ENCODE measurements around the gene KRT84. TPM values are rescaled to one million over a fixed set of nuclear protein-coding genes. Genes with fewer than 3 reads are reported as not detected.

The KRT84 gene
- polyA plus RNA-seq, 3 donors = not detected

DNA sequence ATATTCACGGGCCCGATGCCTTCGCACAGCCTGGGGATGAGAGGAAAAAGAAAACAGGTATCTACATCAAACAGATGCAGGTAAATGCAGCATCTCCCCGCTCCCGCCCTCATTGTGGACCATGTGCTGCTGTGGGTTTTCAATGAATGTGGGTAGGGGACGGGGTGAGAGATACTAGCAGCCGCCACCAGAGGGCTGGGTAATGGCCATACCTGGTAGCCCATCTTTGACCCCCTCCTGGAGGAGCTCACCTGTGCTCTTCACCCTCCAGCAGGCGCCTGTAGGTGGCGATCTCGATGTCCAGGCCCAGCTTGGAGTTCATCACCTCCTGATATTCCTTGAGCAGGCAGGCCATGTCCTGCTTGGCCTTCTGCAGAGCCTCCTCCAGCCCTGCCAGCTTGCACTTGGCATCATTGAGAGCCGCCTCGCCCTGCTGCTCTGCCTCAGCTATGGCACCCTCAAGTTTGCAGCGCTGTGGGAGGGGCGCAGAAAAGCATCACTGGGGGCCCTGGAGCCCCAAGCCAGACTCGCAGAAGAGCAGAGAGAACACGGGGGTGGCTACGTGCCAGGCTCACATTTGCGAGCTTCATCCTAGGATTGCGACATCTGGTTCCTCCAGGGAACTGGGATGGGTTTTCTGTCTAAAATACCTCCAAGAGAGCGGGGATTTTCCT lies 10.4 kb upstream of the KRT84 start:
- Mint-ChIP-seq H3K27ac (no peak overlapping the region), H3K36me3 (no peaks in the 10 kb centered on the region), H3K9me3 (peaks cover 0 to 2% (median 0%) of the 10 kb centered on the region in 7 donors), H3K4me3 (no peak overlapping the region), H3K4me1 (no peaks in the 10 kb centered on the region), H3K27me3 (ENCODE audit: low read depth in 3 of 3) (peaks cover 2 to 12% (median 4%) of the 10 kb centered on the region in 3 donors)
- Histone ChIP-seq H3K4me1 (ENCODE audit: control insufficient read depth in 1 of 2, insufficient read depth in 2 of 2, low read length in 2 of 2) (no peaks in the 10 kb centered on the region), H3K9ac (ENCODE audit: insufficient read depth, low read length, poor library complexity, severe bottlenecking) (no peak overlapping the region), H4K20me1 (ENCODE audit: insufficient read depth, low read length) (no peaks in the 10 kb centered on the region), H3K4me2 (replicated peaks; ENCODE audit: extremely low read depth, low read length, poor library complexity, severe bottlenecking) (no peak overlapping the region), H3K79me2 (ENCODE audit: insufficient read depth, low read length) (no peaks in the 10 kb centered on the region), H3K27ac (ENCODE audit: low read depth in 1 of 2, low read length in 2 of 2) (no peak overlapping the region), H2AFZ (ENCODE audit: insufficient read depth, low read depth, low read length, poor library complexity, severe bottlenecking) (no peak overlapping the region), H3K4me3 (replicated peaks in 1 of 3; ENCODE audit: low read depth in 2 of 3, low read length in 3 of 3) (no peak overlapping the region), H3K36me3 (replicated peaks in 1 of 2; ENCODE audit: control insufficient read depth in 1 of 2, insufficient read depth in 2 of 2, low read length in 2 of 2) (no peaks in the 10 kb centered on the region), H3K9me3 (replicated peaks in 1 of 2; ENCODE audit: control insufficient read depth in 1 of 2, insufficient read depth in 1 of 2, low read length in 2 of 2) (no peaks in the 10 kb centered on the region), H3K27me3 (ENCODE audit: control insufficient read depth in 2 of 2, insufficient read depth in 2 of 2, low read length in 2 of 2) (no peaks in the 10 kb centered on the region)
- 72% methylated on average over 19 of the region's 20 CpGs for WGBS (ENCODE audit: insufficient coverage)
- intact Hi-C loops (cut with micrococcal nuclease) = no loop called here
- DNase-seq = no peak
- TF ChIP-seq, protein P1, sequence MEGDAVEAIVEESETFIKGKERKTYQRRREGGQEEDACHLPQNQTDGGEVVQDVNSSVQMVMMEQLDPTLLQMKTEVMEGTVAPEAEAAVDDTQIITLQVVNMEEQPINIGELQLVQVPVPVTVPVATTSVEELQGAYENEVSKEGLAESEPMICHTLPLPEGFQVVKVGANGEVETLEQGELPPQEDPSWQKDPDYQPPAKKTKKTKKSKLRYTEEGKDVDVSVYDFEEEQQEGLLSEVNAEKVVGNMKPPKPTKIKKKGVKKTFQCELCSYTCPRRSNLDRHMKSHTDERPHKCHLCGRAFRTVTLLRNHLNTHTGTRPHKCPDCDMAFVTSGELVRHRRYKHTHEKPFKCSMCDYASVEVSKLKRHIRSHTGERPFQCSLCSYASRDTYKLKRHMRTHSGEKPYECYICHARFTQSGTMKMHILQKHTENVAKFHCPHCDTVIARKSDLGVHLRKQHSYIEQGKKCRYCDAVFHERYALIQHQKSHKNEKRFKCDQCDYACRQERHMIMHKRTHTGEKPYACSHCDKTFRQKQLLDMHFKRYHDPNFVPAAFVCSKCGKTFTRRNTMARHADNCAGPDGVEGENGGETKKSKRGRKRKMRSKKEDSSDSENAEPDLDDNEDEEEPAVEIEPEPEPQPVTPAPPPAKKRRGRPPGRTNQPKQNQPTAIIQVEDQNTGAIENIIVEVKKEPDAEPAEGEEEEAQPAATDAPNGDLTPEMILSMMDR (IDR thresholded peaks at IDR 0.05) = peak; percentile 14

DNA sequence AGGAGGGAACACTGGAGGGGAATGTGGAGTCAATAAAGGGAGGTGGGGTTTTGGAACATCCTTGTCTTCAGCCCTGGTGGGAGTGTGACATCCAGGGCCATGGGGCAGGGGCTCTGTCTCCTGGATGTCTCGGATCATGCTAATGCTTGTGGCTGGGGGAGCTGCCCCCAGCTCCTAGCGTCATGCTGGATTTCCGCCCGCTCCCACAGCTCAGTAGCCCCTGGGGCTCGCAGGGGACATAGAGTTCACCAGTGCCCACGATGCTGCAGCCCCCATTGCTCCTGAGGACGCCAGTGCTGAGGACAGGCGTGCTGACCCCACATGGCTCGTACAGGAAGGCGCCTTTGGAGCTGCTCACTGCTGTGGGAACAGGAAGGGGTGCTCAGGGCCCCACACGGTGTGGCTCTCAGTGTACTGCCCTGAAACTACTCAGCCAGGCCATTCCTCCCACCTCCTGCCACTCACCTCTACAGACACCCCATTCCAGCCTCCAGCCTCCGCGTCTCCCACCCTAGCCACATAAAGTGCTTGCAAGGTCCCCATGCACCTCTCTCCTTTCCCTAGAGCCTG lies 9.5 kb upstream of the KRT84 start:
- TF ChIP-seq, protein P1 (IDR thresholded peaks at IDR 0.05) = no peak
- Histone ChIP-seq H3K27me3 (ENCODE audit: control insufficient read depth in 2 of 2, insufficient read depth in 2 of 2, low read length in 2 of 2) (no peaks in the 10 kb centered on the region), H3K4me2 (replicated peaks; ENCODE audit: extremely low read depth, low read length, poor library complexity, severe bottlenecking) (no peak overlapping the region), H3K4me1 (ENCODE audit: control insufficient read depth in 1 of 2, insufficient read depth in 2 of 2, low read length in 2 of 2) (no peaks in the 10 kb centered on the region), H3K4me3 (replicated peaks in 1 of 3; ENCODE audit: low read depth in 2 of 3, low read length in 3 of 3) (no peak overlapping the region), H3K9ac (ENCODE audit: insufficient read depth, low read length, poor library complexity, severe bottlenecking) (no peak overlapping the region), H3K27ac (ENCODE audit: low read depth in 1 of 2, low read length in 2 of 2) (no peak overlapping the region), H3K9me3 (replicated peaks in 1 of 2; ENCODE audit: control insufficient read depth in 1 of 2, insufficient read depth in 1 of 2, low read length in 2 of 2) (no peaks in the 10 kb centered on the region), H3K79me2 (ENCODE audit: insufficient read depth, low read length) (no peaks in the 10 kb centered on the region), H4K20me1 (ENCODE audit: insufficient read depth, low read length) (no peaks in the 10 kb centered on the region), H2AFZ (ENCODE audit: insufficient read depth, low read depth, low read length, poor library complexity, severe bottlenecking) (no peak overlapping the region), H3K36me3 (replicated peaks in 1 of 2; ENCODE audit: control insufficient read depth in 1 of 2, insufficient read depth in 2 of 2, low read length in 2 of 2) (no peaks in the 10 kb centered on the region)
- intact Hi-C loops (cut with micrococcal nuclease) = no loop called here
- Mint-ChIP-seq H3K9me3 (peaks cover 0 to 2% (median 0%) of the 10 kb centered on the region in 7 donors), H3K27ac (peak overlapping the region in 1 of 7 donors; percentile 10), H3K36me3 (no peaks in the 10 kb centered on the region), H3K4me1 (no peaks in the 10 kb centered on the region), H3K4me3 (no peak overlapping the region), H3K27me3 (ENCODE audit: low read depth in 3 of 3) (peaks cover 2 to 12% (median 4%) of the 10 kb centered on the region in 3 donors)
- 82% methylated on average over 13 of the region's 13 CpGs for WGBS (ENCODE audit: insufficient coverage)
- DNase-seq = no peak

Measured in CD14-positive monocyte (primary cell).